GM10266 (cell line): ENCODE data around the gene TMPRSS3.

Source experiments
- DNase-seq: peaks from one replicate; pipeline ENCODE4 v3.0.0; 2012; ENCODE audit errors: extremely low spot score
- CTCF ChIP-seq: IDR thresholded peaks from 2 replicates; pipeline ENCODE4 v1.5.1; 2012; ENCODE audit warnings: mild to moderate bottlenecking, low read depth; ENCODE audit not compliant: control insufficient read depth, insufficient read depth; ENCODE audit errors: missing control alignments

Gene TMPRSS3

GRCh38 chr21:42429021-42429420, 33.2 kb upstream of the TMPRSS3 start:
- no peak for DNase-seq
- no peak for TF ChIP-seq CTCF

- no peak for TF ChIP-seq CTCF
- DNase-seq = no peak
Measured at GRCh38 chr21:42427809-42428419, 32.1 kb upstream of the TMPRSS3 start.

- no peak for TF ChIP-seq CTCF
Measured at GRCh38 chr21:42426876-42427480, 31.1 kb upstream of the TMPRSS3 start.

GRCh38 chr21:42426424-42426823, 30.6 kb upstream of the TMPRSS3 start:
- peak; percentile 68 for DNase-seq
- TF ChIP-seq CTCF = no peak

More at GRCh38 chr21:42426876-42427480, 31.1 kb upstream of the TMPRSS3 start:
- no peak for DNase-seq

- DNase-seq = peak; percentile 60
- no peak for TF ChIP-seq CTCF
Measured at GRCh38 chr21:42425591-42425990, 29.7 kb upstream of the TMPRSS3 start.

- no peak for TF ChIP-seq CTCF
- DNase-seq = no peak
Measured at GRCh38 chr21:42424914-42425541, 29.2 kb upstream of the TMPRSS3 start.

GRCh38 chr21:42423685-42424084, 27.8 kb upstream of the TMPRSS3 start:
- DNase-seq = no peak
- no peak for TF ChIP-seq CTCF
